ENCODE results near the gene ADAMTSL1. TPM values are rescaled to one million over a fixed set of nuclear protein-coding genes. Genes with fewer than 3 reads are reported as not detected.

ADAMTSL1 gene
- total and polyA plus RNA-seq, 5 donors from 2014 or later, result not detected

- no peaks in the 10 kb centered on the region for H3K27me3 ChIP-seq (ENCODE audit: control insufficient read depth, insufficient read depth, low read length)
- Mint-ChIP-seq H3K27me3 (peaks cover 15% of the 10 kb centered on the region), H3K36me3 (no peaks in the 10 kb centered on the region), H3K9me3 (peaks cover 0 to 4% (median 0%) of the 10 kb centered on the region in 7 donors), H3K27ac (no peak overlapping the region), H3K4me3 (no peak overlapping the region), H3K4me1 (no peaks in the 10 kb centered on the region)
- no peak for DNase-seq
- H3K36me3 ChIP-seq (ENCODE audit: control insufficient read depth, insufficient read depth, low read length), result no peaks in the 10 kb centered on the region
- no peak for ATAC-seq (ENCODE audit: low read depth in 2 of 2)
- H3K27ac ChIP-seq (ENCODE audit: insufficient read depth, low read length, poor library complexity, severe bottlenecking), result no peak overlapping the region
- no peaks in the 10 kb centered on the region for H3K9me3 ChIP-seq (ENCODE audit: control insufficient read depth in 2 of 2, low read length in 2 of 2)
- no peaks in the 10 kb centered on the region for H3K4me1 ChIP-seq (ENCODE audit: control insufficient read depth, insufficient read depth, low read length, poor library complexity, severe bottlenecking)
- H3K4me3 ChIP-seq (ENCODE audit: low read depth, low read length), result no peak overlapping the region
These were observed 297.1 kb downstream of the ADAMTSL1 start for GRCh38 chr9:18771011-18771410.

- H3K27me3 Mint-ChIP-seq, result peaks cover 10% of the 10 kb centered on the region
- Histone ChIP-seq H3K27me3 (ENCODE audit: control insufficient read depth, insufficient read depth, low read length) (no peaks in the 10 kb centered on the region), H3K9me3 (ENCODE audit: control insufficient read depth in 2 of 2, low read length in 2 of 2) (no peaks in the 10 kb centered on the region), H3K27ac (ENCODE audit: insufficient read depth, low read length, poor library complexity, severe bottlenecking) (no peak overlapping the region), H3K4me3 (ENCODE audit: low read depth, low read length) (no peak overlapping the region), H3K4me1 (ENCODE audit: control insufficient read depth, insufficient read depth, low read length, poor library complexity, severe bottlenecking) (no peaks in the 10 kb centered on the region), H3K36me3 (ENCODE audit: control insufficient read depth, insufficient read depth, low read length) (no peaks in the 10 kb centered on the region)
- no peaks in the 10 kb centered on the region for H3K4me1 Mint-ChIP-seq
- no peak overlapping the region for H3K4me3 Mint-ChIP-seq
- no peak overlapping the region for H3K27ac Mint-ChIP-seq
- DNase-seq (no peak), ATAC-seq (ENCODE audit: low read depth in 2 of 2) (no peak)
- no peaks in the 10 kb centered on the region for H3K36me3 Mint-ChIP-seq
- peaks cover 0 to 4% (median 0%) of the 10 kb centered on the region in 7 donors for H3K9me3 Mint-ChIP-seq
These were observed 297.8 kb downstream of the ADAMTSL1 start for GRCh38 chr9:18771763-18772162.

GRCh38 chr9:18775241-18775640 lies 301.3 kb downstream of the ADAMTSL1 start:
- H3K27me3 ChIP-seq (ENCODE audit: control insufficient read depth, insufficient read depth, low read length), result no peaks in the 10 kb centered on the region
- Mint-ChIP-seq H3K4me1 (no peaks in the 10 kb centered on the region), H3K27ac (no peak overlapping the region), H3K27me3 (peaks cover 6% of the 10 kb centered on the region), H3K36me3 (no peaks in the 10 kb centered on the region), H3K9me3 (peaks cover 0 to 4% (median 0%) of the 10 kb centered on the region in 7 donors), H3K4me3 (no peak overlapping the region)
- no peak for DNase-seq
- no peaks in the 10 kb centered on the region for H3K9me3 ChIP-seq (ENCODE audit: control insufficient read depth in 2 of 2, low read length in 2 of 2)
- H3K36me3 ChIP-seq (ENCODE audit: control insufficient read depth, insufficient read depth, low read length), result no peaks in the 10 kb centered on the region
- no peaks in the 10 kb centered on the region for H3K4me1 ChIP-seq (ENCODE audit: control insufficient read depth, insufficient read depth, low read length, poor library complexity, severe bottlenecking)
- ATAC-seq (ENCODE audit: low read depth in 2 of 2), result no peak
- no peak overlapping the region for H3K27ac ChIP-seq (ENCODE audit: insufficient read depth, low read length, poor library complexity, severe bottlenecking)
- H3K4me3 ChIP-seq (ENCODE audit: low read depth, low read length), result no peak overlapping the region

- Mint-ChIP-seq H3K36me3 (no peaks in the 10 kb centered on the region), H3K4me3 (no peak overlapping the region), H3K9me3 (peaks cover 0 to 2% (median 0%) of the 10 kb centered on the region in 7 donors), H3K4me1 (no peaks in the 10 kb centered on the region), H3K27ac (no peak overlapping the region), H3K27me3 (peaks cover 6% of the 10 kb centered on the region)
- Histone ChIP-seq H3K36me3 (ENCODE audit: control insufficient read depth, insufficient read depth, low read length) (no peaks in the 10 kb centered on the region), H3K27me3 (ENCODE audit: control insufficient read depth, insufficient read depth, low read length) (no peaks in the 10 kb centered on the region), H3K27ac (ENCODE audit: insufficient read depth, low read length, poor library complexity, severe bottlenecking) (no peak overlapping the region), H3K4me1 (ENCODE audit: control insufficient read depth, insufficient read depth, low read length, poor library complexity, severe bottlenecking) (no peaks in the 10 kb centered on the region), H3K4me3 (ENCODE audit: low read depth, low read length) (no peak overlapping the region), H3K9me3 (ENCODE audit: control insufficient read depth in 2 of 2, low read length in 2 of 2) (no peaks in the 10 kb centered on the region)
- ATAC-seq (ENCODE audit: low read depth in 2 of 2), result no peak
- no peak for DNase-seq
These were observed 302.0 kb downstream of the ADAMTSL1 start for GRCh38 chr9:18775930-18776329.

- Mint-ChIP-seq H3K9me3 (peaks cover 0 to 2% (median 0%) of the 10 kb centered on the region in 7 donors), H3K36me3 (no peaks in the 10 kb centered on the region), H3K4me1 (no peaks in the 10 kb centered on the region), H3K27ac (no peak overlapping the region), H3K4me3 (no peak overlapping the region), H3K27me3 (peaks cover 6% of the 10 kb centered on the region)
- ATAC-seq (ENCODE audit: low read depth in 2 of 2) (peak in 1 of 2 donors; percentile 18), DNase-seq (no peak)
- Histone ChIP-seq H3K4me1 (ENCODE audit: control insufficient read depth, insufficient read depth, low read length, poor library complexity, severe bottlenecking) (no peaks in the 10 kb centered on the region), H3K4me3 (ENCODE audit: low read depth, low read length) (no peak overlapping the region), H3K27ac (ENCODE audit: insufficient read depth, low read length, poor library complexity, severe bottlenecking) (no peak overlapping the region), H3K27me3 (ENCODE audit: control insufficient read depth, insufficient read depth, low read length) (no peaks in the 10 kb centered on the region), H3K36me3 (ENCODE audit: control insufficient read depth, insufficient read depth, low read length) (no peaks in the 10 kb centered on the region), H3K9me3 (ENCODE audit: control insufficient read depth in 2 of 2, low read length in 2 of 2) (no peaks in the 10 kb centered on the region)
These were observed 303.2 kb downstream of the ADAMTSL1 start for GRCh38 chr9:18776836-18777820.

- ATAC-seq (ENCODE audit: low read depth in 2 of 2) (no peak), DNase-seq (no peak)
- Mint-ChIP-seq H3K27me3 (peaks cover 6% of the 10 kb centered on the region), H3K4me1 (no peaks in the 10 kb centered on the region), H3K4me3 (no peak overlapping the region), H3K27ac (no peak overlapping the region), H3K36me3 (no peaks in the 10 kb centered on the region), H3K9me3 (peaks cover 0 to 3% (median 0%) of the 10 kb centered on the region in 7 donors)
- Histone ChIP-seq H3K36me3 (ENCODE audit: control insufficient read depth, insufficient read depth, low read length) (no peaks in the 10 kb centered on the region), H3K9me3 (ENCODE audit: control insufficient read depth in 2 of 2, low read length in 2 of 2) (no peaks in the 10 kb centered on the region), H3K27me3 (ENCODE audit: control insufficient read depth, insufficient read depth, low read length) (no peaks in the 10 kb centered on the region), H3K4me3 (ENCODE audit: low read depth, low read length) (no peak overlapping the region), H3K27ac (ENCODE audit: insufficient read depth, low read length, poor library complexity, severe bottlenecking) (no peak overlapping the region), H3K4me1 (ENCODE audit: control insufficient read depth, insufficient read depth, low read length, poor library complexity, severe bottlenecking) (no peaks in the 10 kb centered on the region)
These were observed 304.2 kb downstream of the ADAMTSL1 start for GRCh38 chr9:18778147-18778546.

- no peaks in the 10 kb centered on the region for H3K4me1 ChIP-seq (ENCODE audit: control insufficient read depth, insufficient read depth, low read length, poor library complexity, severe bottlenecking)
- no peaks in the 10 kb centered on the region for H3K27me3 ChIP-seq (ENCODE audit: control insufficient read depth, insufficient read depth, low read length)
- H3K27ac Mint-ChIP-seq, result no peak overlapping the region
- H3K36me3 ChIP-seq (ENCODE audit: control insufficient read depth, insufficient read depth, low read length), result no peaks in the 10 kb centered on the region
- H3K9me3 Mint-ChIP-seq, result peaks cover 0 to 3% (median 0%) of the 10 kb centered on the region in 7 donors
- H3K9me3 ChIP-seq (ENCODE audit: control insufficient read depth in 2 of 2, low read length in 2 of 2), result no peaks in the 10 kb centered on the region
- DNase-seq, result no peak
- peaks cover 3% of the 10 kb centered on the region for H3K27me3 Mint-ChIP-seq
- no peaks in the 10 kb centered on the region for H3K4me1 Mint-ChIP-seq
- no peak for ATAC-seq (ENCODE audit: low read depth in 2 of 2)
- no peak overlapping the region for H3K4me3 ChIP-seq (ENCODE audit: low read depth, low read length)
- H3K36me3 Mint-ChIP-seq, result no peaks in the 10 kb centered on the region
- no peak overlapping the region for H3K27ac ChIP-seq (ENCODE audit: insufficient read depth, low read length, poor library complexity, severe bottlenecking)
- no peak overlapping the region for H3K4me3 Mint-ChIP-seq
These were observed 304.9 kb downstream of the ADAMTSL1 start for GRCh38 chr9:18778846-18779245.

- no peak for ATAC-seq (ENCODE audit: low read depth in 2 of 2)
These were observed 310.0 kb downstream of the ADAMTSL1 start for GRCh38 chr9:18783909-18784308.

More at GRCh38 chr9:18783909-18784308, 310.0 kb downstream of the ADAMTSL1 start:
- H3K27me3 Mint-ChIP-seq, result peaks cover 8% of the 10 kb centered on the region
- Histone ChIP-seq H3K4me1 (ENCODE audit: control insufficient read depth, insufficient read depth, low read length, poor library complexity, severe bottlenecking) (no peaks in the 10 kb centered on the region), H3K4me3 (ENCODE audit: low read depth, low read length) (no peak overlapping the region), H3K27ac (ENCODE audit: insufficient read depth, low read length, poor library complexity, severe bottlenecking) (no peak overlapping the region), H3K27me3 (ENCODE audit: control insufficient read depth, insufficient read depth, low read length) (no peaks in the 10 kb centered on the region), H3K36me3 (ENCODE audit: control insufficient read depth, insufficient read depth, low read length) (no peaks in the 10 kb centered on the region), H3K9me3 (ENCODE audit: control insufficient read depth in 2 of 2, low read length in 2 of 2) (no peaks in the 10 kb centered on the region)
- H3K4me1 Mint-ChIP-seq, result no peaks in the 10 kb centered on the region
- peaks cover 0 to 1% (median 0%) of the 10 kb centered on the region in 7 donors for H3K9me3 Mint-ChIP-seq
- H3K27ac Mint-ChIP-seq, result no peak overlapping the region
- H3K36me3 Mint-ChIP-seq, result no peaks in the 10 kb centered on the region
- DNase-seq, result no peak
- H3K4me3 Mint-ChIP-seq, result no peak overlapping the region
